Calu3 (cell line): ENCODE measurements around the gene MAML3. TPM values are rescaled to one million over a fixed set of nuclear protein-coding genes. Genes with fewer than 3 reads are reported as not detected.

Experiments used
- BruUV-seq: library from RNA; stranded (reverse); fragments of 400-500 nt; replicated peaks from 2 replicates; lab custom pipeline; 2021; lab: Mats Ljungman, UMichigan
- CTCF ChIA-PET: fragments of 300-600 bp; sonication (Branson Sonifier 250); formaldehyde crosslinking; loops from one replicate; lab custom pipeline; 2022; ENCODE audit warnings: antibody characterized with exemption; lab: Charles Lee
- DNase-seq: peaks from one replicate; pipeline ENCODE4 v3.0.0; 2022
- H3K27ac Mint-ChIP-seq: one replicate; pipeline ENCODE4 v1.8.0; 2022; ENCODE audit warnings: mixed read lengths; ENCODE audit not compliant: unreplicated experiment
- H3K27me3 Mint-ChIP-seq: one replicate; pipeline ENCODE4 v1.8.0; 2022; ENCODE audit warnings: mixed read lengths; ENCODE audit not compliant: unreplicated experiment
- H3K36me3 Mint-ChIP-seq: one replicate; pipeline ENCODE4 v1.8.0; 2022; ENCODE audit warnings: mild to moderate bottlenecking, moderate library complexity, mixed read lengths; ENCODE audit not compliant: insufficient read depth, unreplicated experiment
- H3K4me1 Mint-ChIP-seq: one replicate; pipeline ENCODE4 v1.8.0; 2022; ENCODE audit warnings: mild to moderate bottlenecking, low read depth, mixed read lengths; ENCODE audit not compliant: unreplicated experiment
- H3K4me3 Mint-ChIP-seq: one replicate; pipeline ENCODE4 v1.8.0; 2022; ENCODE audit warnings: mild to moderate bottlenecking, low read depth, moderate library complexity, mixed read lengths; ENCODE audit not compliant: unreplicated experiment
- H3K9me3 Mint-ChIP-seq: one replicate; pipeline ENCODE4 v1.8.0; 2022; ENCODE audit warnings: low read depth, mixed read lengths; ENCODE audit not compliant: unreplicated experiment
- CTCF ChIP-seq: fragments of 200-600 bp; IDR thresholded peaks from one replicate; pipeline ENCODE4 v1.8.0; 2022; ENCODE audit warnings: antibody characterized with exemption; ENCODE audit not compliant: unreplicated experiment
- intact Hi-C: fragments of 100-400 bp; cut with micrococcal nuclease; formaldehyde crosslinking; loops from one replicate; pipeline ENCODE4 v1.10.0; 2022; ENCODE audit not compliant: unreplicated experiment
- total RNA-seq: library from RNA; stranded (reverse); gene quantifications from 2 replicates; pipeline ENCODE4 v1.2.3, GENCODE V29; 2022

The MAML3 gene
- total RNA-seq, 1 experiment from 2014 or later, result 4.0 TPM

GRCh38 chr4:139776235-139776634, 377.7 kb downstream of the MAML3 start:
- H3K36me3 Mint-ChIP-seq, result no peaks in the 10 kb centered on the region
- no peak overlapping the region for H3K27ac Mint-ChIP-seq
- no peak overlapping the region for H3K4me3 Mint-ChIP-seq
- H3K27me3 Mint-ChIP-seq, result no peaks in the 10 kb centered on the region
- intact Hi-C loops, result no loop called here
- no peak for DNase-seq
- CTCF ChIA-PET, result no interaction called here
- no TSS peak for BruUV-seq
- TF ChIP-seq CTCF, result no peak
- H3K9me3 Mint-ChIP-seq, result no peaks in the 10 kb centered on the region
- H3K4me1 Mint-ChIP-seq, result no peaks in the 10 kb centered on the region

- CTCF ChIA-PET, result no interaction called here
- no peaks in the 10 kb centered on the region for H3K4me1 Mint-ChIP-seq
- no peak for DNase-seq
- no TSS peak for BruUV-seq
- no peaks in the 10 kb centered on the region for H3K27me3 Mint-ChIP-seq
- H3K9me3 Mint-ChIP-seq, result no peaks in the 10 kb centered on the region
- intact Hi-C loops, result no loop called here
- TF ChIP-seq CTCF, result no peak
- no peaks in the 10 kb centered on the region for H3K36me3 Mint-ChIP-seq
- no peak overlapping the region for H3K4me3 Mint-ChIP-seq
- H3K27ac Mint-ChIP-seq, result no peak overlapping the region
Observed at GRCh38 chr4:139774759-139775487, 379.1 kb downstream of the MAML3 start.

- Mint-ChIP-seq H3K27me3 (no peaks in the 10 kb centered on the region), H3K36me3 (no peaks in the 10 kb centered on the region), H3K27ac (no peak overlapping the region), H3K4me3 (no peak overlapping the region), H3K9me3 (no peaks in the 10 kb centered on the region), H3K4me1 (no peaks in the 10 kb centered on the region)
- no TSS peak for BruUV-seq
- intact Hi-C loops, result no loop called here
- DNase-seq, result no peak
- CTCF ChIA-PET, result no interaction called here
- no peak for TF ChIP-seq CTCF
Observed at GRCh38 chr4:139773560-139774318, 380.2 kb downstream of the MAML3 start.

- CTCF ChIA-PET, result no interaction called here
- Mint-ChIP-seq H3K27me3 (no peaks in the 10 kb centered on the region), H3K9me3 (no peaks in the 10 kb centered on the region), H3K36me3 (no peaks in the 10 kb centered on the region), H3K4me1 (no peaks in the 10 kb centered on the region), H3K4me3 (no peak overlapping the region), H3K27ac (no peak overlapping the region)
- no peak for DNase-seq
- BruUV-seq, result no TSS peak
- intact Hi-C loops, result no loop called here
- TF ChIP-seq CTCF, result no peak
Observed at GRCh38 chr4:139770361-139770760, 383.6 kb downstream of the MAML3 start.
